Transverse colon (tissue), 4 donors: ENCODE data around the gene TAF1A. TPM values are rescaled to one million over a fixed set of nuclear protein-coding genes. Genes with fewer than 3 reads are reported as not detected.

ENCODE experiments used
- DNase-seq: peaks from one replicate; pipeline ENCODE4 v3.0.0-alpha.2; 2019
- H3K27ac ChIP-seq, 4 donors: fragments of 200-600 bp; sonication (generic); 2 replicates each; pipeline ENCODE4 v1.5.1; 2016 to 2018; ENCODE audit warnings: inconsistent platforms in 4 of 4
- H3K27me3 ChIP-seq: fragments of 200-600 bp; sonication (generic); 2 replicates; pipeline ENCODE4 v1.5.1; 2017; ENCODE audit warnings: inconsistent platforms
- H3K36me3 ChIP-seq, 4 donors: fragments of 200-600 bp; sonication (generic); 2 replicates each; pipeline ENCODE4 v1.5.1; 2017 to 2019; ENCODE audit warnings: inconsistent platforms in 4 of 4
- H3K4me1 ChIP-seq, 4 donors: fragments of 200-600 bp; sonication (generic); 2 replicates each; pipeline ENCODE4 v1.5.1; 2017 to 2020; ENCODE audit warnings: inconsistent platforms in 4 of 4
- H3K4me3 ChIP-seq, 4 donors: fragments of 200-600 bp; sonication (generic); 1 replicate in 1 of 4; 2 replicates in 3 of 4; pipeline versions ENCODE4 v1.5.1 to v1.6.1; 2017 to 2019; ENCODE audit warnings: inconsistent platforms in 4 of 4
- H3K9me3 ChIP-seq, 2 donors: fragments of 200-600 bp; sonication (generic); 2 replicates each; pipeline ENCODE4 v1.5.1; 2017 to 2019; ENCODE audit warnings: inconsistent platforms in 2 of 2
- EP300 ChIP-seq: sonication (generic); formaldehyde crosslinking; IDR thresholded peaks from one replicate; pipeline ENCODE4 v1.6.1; 2017; ENCODE audit warnings: antibody characterized with exemption, low read depth
- POLR2A ChIP-seq: fragments of 450-650 bp; IDR thresholded peaks from one replicate; pipeline ENCODE4 v1.6.1; 2016; ENCODE audit warnings: antibody characterized with exemption, mild to moderate bottlenecking, moderate library complexity
- POLR2AphosphoS5 ChIP-seq, 3 donors: sonication (generic); formaldehyde crosslinking; IDR thresholded peaks; one replicate each; pipeline ENCODE4 v1.6.1; 2016; ENCODE audit warnings: antibody characterized with exemption in 3 of 3
- WGBS, 2 donors: methylation state at CpG; one replicate each; pipeline ENCODE4 v1.1.5; 2018; ENCODE audit warnings: low coverage in 1 of 2; 5-methylcytosine and 5-hydroxymethylcytosine counted together
- in situ Hi-C, 4 donors: fragments of 200-750 bp; cut with MboI; loops; one replicate each; pipeline versions ENCODE4 v1.15.0 to v1.15.1; 2017; ENCODE audit warnings: low sequenced_read_pairs in 3 of 4, low pct_ligation_motif_present in 1 of 4, low pct_unique_long_range_greater_than_20kb in 1 of 4
- intact Hi-C: fragments of 100-400 bp; cut with DNase I; formaldehyde crosslinking; loops from one replicate; pipeline ENCODE4 v1.15.1; 2023; ENCODE audit warnings: low total_unique reads
- total RNA-seq, 4 donors: library from RNA; depleted of rRNA; stranded (reverse); fragments of >200 nt; gene quantifications; one replicate each; pipeline ENCODE4 v1.1.0, GENCODE V29; 2016
- TF ChIP-seq, protein P1 (sequence below), 5 experiments: fragments of 200-600 bp in 3 of 5; fragments of 450-650 bp in 2 of 5; sonication (generic) in 3 of 5; IDR thresholded peaks; 1 replicate in 2 of 5; 2 replicates in 3 of 5; pipeline ENCODE4 v1.5.1; 2016 to 2017; ENCODE audit warnings: antibody characterized with exemption in 5 of 5, inconsistent platforms in 3 of 5, mild to moderate bottlenecking in 2 of 5, moderate library complexity in 1 of 5

Gene TAF1A
- total RNA-seq, 4 donors from 2014 or later = 2.2 to 10.1 (median 4.1) TPM

DNA sequence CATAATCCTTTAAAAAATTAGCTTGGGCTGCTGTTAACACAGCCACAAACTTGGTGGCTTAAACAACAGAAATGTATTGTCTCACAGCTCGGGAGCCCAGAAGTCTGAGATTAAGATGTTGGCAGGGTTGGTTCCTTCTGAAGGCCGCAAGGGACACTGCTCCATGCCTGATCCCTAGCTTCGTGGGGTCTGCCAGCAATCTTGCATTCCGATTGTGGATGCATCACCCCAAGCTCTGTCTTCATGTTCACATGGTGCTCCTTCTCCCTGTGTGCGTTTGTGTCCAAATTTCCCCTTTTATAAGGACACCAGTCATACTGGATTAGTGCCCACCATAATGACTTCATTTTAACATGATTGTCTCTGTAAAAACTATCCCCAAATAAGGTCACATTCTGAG lies 36.9 kb downstream of the TAF1A start:
- in situ Hi-C loops = no loop called here
- H3K27ac ChIP-seq = no peak overlapping the region
- no peaks in the 10 kb centered on the region for H3K9me3 ChIP-seq
- TF ChIP-seq, protein P1, sequence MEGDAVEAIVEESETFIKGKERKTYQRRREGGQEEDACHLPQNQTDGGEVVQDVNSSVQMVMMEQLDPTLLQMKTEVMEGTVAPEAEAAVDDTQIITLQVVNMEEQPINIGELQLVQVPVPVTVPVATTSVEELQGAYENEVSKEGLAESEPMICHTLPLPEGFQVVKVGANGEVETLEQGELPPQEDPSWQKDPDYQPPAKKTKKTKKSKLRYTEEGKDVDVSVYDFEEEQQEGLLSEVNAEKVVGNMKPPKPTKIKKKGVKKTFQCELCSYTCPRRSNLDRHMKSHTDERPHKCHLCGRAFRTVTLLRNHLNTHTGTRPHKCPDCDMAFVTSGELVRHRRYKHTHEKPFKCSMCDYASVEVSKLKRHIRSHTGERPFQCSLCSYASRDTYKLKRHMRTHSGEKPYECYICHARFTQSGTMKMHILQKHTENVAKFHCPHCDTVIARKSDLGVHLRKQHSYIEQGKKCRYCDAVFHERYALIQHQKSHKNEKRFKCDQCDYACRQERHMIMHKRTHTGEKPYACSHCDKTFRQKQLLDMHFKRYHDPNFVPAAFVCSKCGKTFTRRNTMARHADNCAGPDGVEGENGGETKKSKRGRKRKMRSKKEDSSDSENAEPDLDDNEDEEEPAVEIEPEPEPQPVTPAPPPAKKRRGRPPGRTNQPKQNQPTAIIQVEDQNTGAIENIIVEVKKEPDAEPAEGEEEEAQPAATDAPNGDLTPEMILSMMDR (IDR thresholded peaks at IDR 0.05) = no peak
- TF ChIP-seq EP300 (no peak), POLR2AphosphoS5 (IDR thresholded peaks at IDR 0.05) (no peak), POLR2A (no peak)
- no peak overlapping the region for H3K4me3 ChIP-seq
- no peak for DNase-seq
- WGBS, 2 donors = 67 to 73% methylated on average over 1 to 5 of the region's 5 CpGs
- H3K4me1 ChIP-seq = no peaks in the 10 kb centered on the region
- no peaks in the 10 kb centered on the region for H3K27me3 ChIP-seq
- no peaks in the 10 kb centered on the region for H3K36me3 ChIP-seq
- intact Hi-C loops = no loop called here

DNA sequence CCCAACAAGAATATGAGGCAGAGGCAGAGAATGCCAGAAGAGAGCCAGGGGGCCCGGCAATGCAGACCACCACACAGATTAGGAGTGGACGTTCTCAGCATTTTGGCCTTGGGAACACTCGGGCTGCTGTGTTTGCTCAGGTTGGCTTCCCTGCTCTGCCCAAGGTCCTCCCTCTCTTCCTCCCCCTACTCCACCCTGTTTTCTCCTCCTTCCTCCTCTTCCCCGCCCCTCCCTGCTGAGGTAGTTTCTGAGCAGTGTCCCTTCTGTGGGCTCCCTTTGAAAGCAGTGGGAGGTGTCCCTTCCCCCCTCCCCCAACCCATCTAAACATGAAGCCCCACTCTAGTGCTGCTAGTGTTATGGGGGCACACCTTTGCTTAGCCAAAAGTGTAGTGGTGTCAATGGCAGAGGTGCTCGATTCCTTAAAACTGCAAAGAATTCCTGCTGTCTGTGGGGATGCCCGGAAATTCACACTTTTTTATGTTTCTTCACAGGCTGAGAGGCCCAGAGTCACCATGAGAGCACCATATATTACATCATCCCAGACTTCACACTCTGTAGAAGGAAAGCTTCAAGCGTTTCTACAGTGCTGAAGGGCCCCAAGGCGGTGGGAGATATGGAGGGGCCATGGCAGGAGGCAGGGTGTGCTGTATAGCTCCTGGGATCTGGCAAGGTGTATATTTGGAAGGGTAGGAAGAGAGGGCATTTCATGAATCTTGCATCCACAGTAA lies 41.6 kb downstream of the TAF1A start, which contains the start of gene HHIPL2:
Gene HHIPL2, minus strand, starts transcription at position 161 of the 728 bp plus-strand sequence. Its CDS starts 60 bp downstream, at position 101.
- intact Hi-C loops (no loop called here), in situ Hi-C loops (no loop called here)
- no peaks in the 10 kb centered on the region for H3K9me3 ChIP-seq
- no peak within 1 kb of the TSS for H3K27ac ChIP-seq
- H3K36me3 ChIP-seq = no peaks in the 10 kb centered on the region
- 61 to 80% methylated on average over 1 to 8 of the region's 8 CpGs for WGBS, 2 donors
- H3K4me1 ChIP-seq = no peaks in the 10 kb centered on the region
- TF ChIP-seq, protein P1 (IDR thresholded peaks at IDR 0.05) = no peak
- TF ChIP-seq POLR2A = no peak
- TF ChIP-seq POLR2AphosphoS5 (IDR thresholded peaks at IDR 0.05) = no peak
- TF ChIP-seq EP300 = no peak
- H3K27me3 ChIP-seq = peaks cover 29% of the 10 kb centered on the region
- no peak for DNase-seq
- no peak within 1 kb of the TSS for H3K4me3 ChIP-seq

DNA sequence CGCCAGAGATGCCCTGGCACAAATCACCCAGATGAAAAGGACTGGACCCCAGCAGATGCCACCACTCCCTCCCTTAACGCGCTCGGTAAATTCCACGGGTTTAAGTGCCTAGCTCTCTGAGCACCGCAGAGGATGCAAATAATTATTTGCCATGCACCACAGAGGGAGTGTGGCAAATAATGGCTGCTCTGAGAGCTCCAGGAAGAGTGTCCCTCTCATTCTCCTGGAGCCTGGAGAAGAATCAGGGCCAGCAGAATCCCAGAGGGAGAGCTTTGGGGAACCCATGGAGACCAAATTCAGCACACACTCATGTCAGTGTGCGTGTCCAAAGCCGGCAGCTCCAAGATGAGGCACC lies 42.5 kb downstream of the TAF1A start:
- intact Hi-C loops = no loop called here
- Histone ChIP-seq H3K4me1 (no peaks in the 10 kb centered on the region), H3K36me3 (no peaks in the 10 kb centered on the region), H3K9me3 (no peaks in the 10 kb centered on the region), H3K27ac (no peak overlapping the region), H3K4me3 (no peak overlapping the region), H3K27me3 (peaks cover 29% of the 10 kb centered on the region)
- DNase-seq = no peak
- in situ Hi-C loops = no loop called here
- no peak for TF ChIP-seq POLR2A
- no peak for TF ChIP-seq EP300
- TF ChIP-seq POLR2AphosphoS5 (IDR thresholded peaks at IDR 0.05) = no peak
- TF ChIP-seq, protein P1 (IDR thresholded peaks at IDR 0.05) = no peak
- WGBS, 2 donors = 56% methylated on average over 8 of the region's 8 CpGs; no CpG with 5 or more reads in 1 of the 2 donors

DNA sequence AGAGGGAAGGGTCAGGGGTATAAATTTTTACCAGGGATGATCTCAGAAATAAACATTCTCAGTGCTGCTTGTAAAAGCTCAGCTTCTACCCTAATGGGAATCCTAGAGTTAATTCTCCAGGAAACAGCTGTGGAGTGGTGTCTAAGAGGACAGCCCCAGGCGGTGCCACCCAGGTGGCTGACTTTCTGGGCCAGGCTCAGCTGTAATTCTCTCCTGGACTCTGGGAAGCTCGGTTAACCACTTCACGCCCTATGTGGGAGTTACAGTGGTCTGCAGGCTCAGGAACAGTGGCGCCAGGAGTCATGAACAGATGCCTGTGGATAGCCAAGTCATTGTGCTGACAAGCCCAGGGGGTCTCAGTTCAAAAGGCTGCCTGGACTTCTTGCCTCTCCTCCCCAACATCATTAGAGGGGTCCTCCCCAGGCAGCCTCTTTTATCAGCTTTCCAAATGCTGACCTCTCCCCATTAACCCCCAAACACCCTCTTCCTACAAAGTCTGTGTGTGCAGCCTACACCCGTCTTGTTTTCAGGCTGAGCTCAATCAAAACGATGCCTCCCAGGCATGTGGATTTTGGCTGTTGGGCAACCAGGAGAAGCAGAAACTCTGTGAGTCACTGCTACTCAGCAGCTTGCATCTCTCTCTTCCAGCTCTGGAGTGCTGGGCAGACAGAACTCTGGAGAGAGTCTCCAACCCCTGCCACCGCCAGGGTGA lies 43.0 kb downstream of the TAF1A start:
- Histone ChIP-seq H3K27me3 (peaks cover 29% of the 10 kb centered on the region), H3K27ac (no peak overlapping the region), H3K4me1 (no peaks in the 10 kb centered on the region), H3K9me3 (no peaks in the 10 kb centered on the region), H3K4me3 (no peak overlapping the region), H3K36me3 (no peaks in the 10 kb centered on the region)
- in situ Hi-C loops = no loop called here
- WGBS, 2 donors = 0 to 28% methylated on average over 1 to 7 of the region's 7 CpGs
- no peak for TF ChIP-seq POLR2A
- TF ChIP-seq EP300 = no peak
- TF ChIP-seq POLR2AphosphoS5 (IDR thresholded peaks at IDR 0.05) = no peak
- TF ChIP-seq, protein P1 (IDR thresholded peaks at IDR 0.05) = no peak
- intact Hi-C loops = no loop called here
- DNase-seq = no peak
